ENCODE results near the gene SUSD1.

SUSD1 gene

GRCh38 chr9:111993319-111993718 is 181.8 kb downstream of the SUSD1 start:
- DNase-seq (ENCODE audit: low read depth in 2 of 3, low spot score in 2 of 3) = no peak

- DNase-seq (ENCODE audit: low read depth in 2 of 3, low spot score in 2 of 3) = no peak
Observed at GRCh38 chr9:111992523-111992922, 182.6 kb downstream of the SUSD1 start.

- no peak for DNase-seq (ENCODE audit: low read depth in 2 of 3, low spot score in 2 of 3)
Observed at GRCh38 chr9:111991179-111991578, 183.9 kb downstream of the SUSD1 start.
